ENCODE data around the gene OR2AG1. TPM values are rescaled to one million over a fixed set of nuclear protein-coding genes. Genes with fewer than 3 reads are reported as not detected.

Gene OR2AG1
- total RNA-seq, 1 donor from 2014 or later, result not detected

- DNase-seq (ENCODE audit: low read depth), result no peak
- H3K4me3 ChIP-seq (ENCODE audit: low read depth, low read length), result no peak overlapping the region
- TF ChIP-seq CTCF (conservative IDR thresholded peaks at IDR 0.05; ENCODE audit: low read depth, low read length), result no peak
Measured at GRCh38 chr11:6818967-6819366, 36.1 kb downstream of the OR2AG1 start.

GRCh38 chr11:6824136-6824823 is 41.5 kb downstream of the OR2AG1 start:
- DNase-seq (ENCODE audit: low read depth), result no peak
- H3K4me3 ChIP-seq (ENCODE audit: low read depth, low read length), result no peak overlapping the region
- no peak for TF ChIP-seq CTCF (conservative IDR thresholded peaks at IDR 0.05; ENCODE audit: low read depth, low read length)

GRCh38 chr11:6825231-6825744 is 42.5 kb downstream of the OR2AG1 start:
- TF ChIP-seq CTCF (conservative IDR thresholded peaks at IDR 0.05; ENCODE audit: low read depth, low read length), result no peak
- no peak overlapping the region for H3K4me3 ChIP-seq (ENCODE audit: low read depth, low read length)
- no peak for DNase-seq (ENCODE audit: low read depth)

GRCh38 chr11:6828103-6828502 is 45.3 kb downstream of the OR2AG1 start:
- TF ChIP-seq CTCF (conservative IDR thresholded peaks at IDR 0.05; ENCODE audit: low read depth, low read length), result no peak
- no peak for DNase-seq (ENCODE audit: low read depth)
- no peak overlapping the region for H3K4me3 ChIP-seq (ENCODE audit: low read depth, low read length)

GRCh38 chr11:6833356-6833755 is 50.5 kb downstream of the OR2AG1 start:
- TF ChIP-seq CTCF (conservative IDR thresholded peaks at IDR 0.05; ENCODE audit: low read depth, low read length), result no peak
- no peak overlapping the region for H3K4me3 ChIP-seq (ENCODE audit: low read depth, low read length)
- DNase-seq (ENCODE audit: low read depth), result no peak

- DNase-seq (ENCODE audit: low read depth), result no peak
- TF ChIP-seq CTCF (conservative IDR thresholded peaks at IDR 0.05; ENCODE audit: low read depth, low read length), result no peak
- H3K4me3 ChIP-seq (ENCODE audit: low read depth, low read length), result no peak overlapping the region
Measured at GRCh38 chr11:6834021-6834420, 51.2 kb downstream of the OR2AG1 start.

Other genes with a start within 250 kb of the OR2AG1 start
- gene RRP8, start 179.4 kb upstream of the OR2AG1 start, total RNA-seq, result 6.7 and 20.5 TPM in 2 replicates
- gene ILK, start 179.2 kb upstream of the OR2AG1 start, total RNA-seq, result 118 and 184 TPM in 2 replicates
- 108 and 205 TPM in 2 replicates for gene TAF10, start 170.8 kb upstream of the OR2AG1 start, total RNA-seq
- gene TPP1, start 163.6 kb upstream of the OR2AG1 start, total RNA-seq, result 7.4 and 15.4 TPM in 2 replicates
- 1.2 and 1.8 TPM in 2 replicates for gene DCHS1, start 127.2 kb upstream of the OR2AG1 start, total RNA-seq
- gene MRPL17, start 99.7 kb upstream of the OR2AG1 start, total RNA-seq, result 44.7 and 62.6 TPM in 2 replicates
- 0.14 TPM in 1 of 2 replicates, not detected in the other for gene OR2AG2, start 11.0 kb upstream of the OR2AG1 start, total RNA-seq
- gene OR6A2, start 16.7 kb downstream of the OR2AG1 start, total RNA-seq, result 0.07 TPM in 1 of 2 replicates, not detected in the other
- not detected in 2 replicates for gene OR10A5, start 62.7 kb downstream of the OR2AG1 start, total RNA-seq
- gene OR10A2, start 80.0 kb downstream of the OR2AG1 start, total RNA-seq, result not detected in 2 replicates
- not detected in 2 replicates for gene OR10A4, start 93.6 kb downstream of the OR2AG1 start, total RNA-seq
- gene OR2D2, start 109.5 kb downstream of the OR2AG1 start, total RNA-seq, result 0.35 TPM in 1 of 2 replicates, not detected in the other
- not detected in 2 replicates for gene OR2D3, start 138.0 kb downstream of the OR2AG1 start, total RNA-seq
- 2.8 and 5.6 TPM in 2 replicates for gene ZNF215, start 143.4 kb downstream of the OR2AG1 start, total RNA-seq
- gene ZNF214, start 237.3 kb downstream of the OR2AG1 start, total RNA-seq, result 1.1 and 1.5 TPM in 2 replicates
- gene NLRP14, start 237.5 kb downstream of the OR2AG1 start, total RNA-seq, result 0.23 TPM in 1 of 2 replicates, not detected in the other